PC-3 (cell line): ENCODE data around the gene RPL27. TPM values are rescaled to one million over a fixed set of nuclear protein-coding genes. Genes with fewer than 3 reads are reported as not detected.
"Not testable (repeated sequence)": the region's sequence is repeated elsewhere in the genome, so short reads cannot be mapped to it uniquely, and the experiment has no call there.

Experiments used
- ATAC-seq: fragments of 200-7000 bp; cut with Tn5 transposase; 2 replicates; pipeline ENCODE4 v1.9.1; 2020; ENCODE audit warnings: mild to moderate bottlenecking, moderate library complexity
- BruUV-seq: library from RNA; stranded (reverse); fragments of 400-500 nt; replicated peaks from 2 replicates; lab custom pipeline; 2021; lab: Mats Ljungman, UMichigan
- CTCF ChIA-PET: fragments of 300-600 bp; sonication (Branson Sonifier 250); formaldehyde crosslinking; loops from one replicate; lab custom pipeline; 2022; ENCODE audit warnings: antibody characterized with exemption; lab: Charles Lee
- POLR2A ChIA-PET: fragments of 300-600 bp; sonication (Branson Sonifier 250); formaldehyde crosslinking; loops from one replicate; lab custom pipeline; 2022; ENCODE audit warnings: antibody characterized with exemption; ENCODE audit not compliant: unreplicated experiment; lab: Charles Lee
- DNase-seq: peaks from one replicate; pipeline ENCODE4 v3.0.0-alpha.2; 2015
- H2AFZ ChIP-seq: fragments of 300-600 bp; sonication (generic); 2 replicates; pipeline ENCODE4 v1.6.0; 2016; ENCODE audit warnings: antibody characterized with exemption, low read length
- H3F3A ChIP-seq: fragments of 300-600 bp; sonication (generic); one replicate; pipeline ENCODE4 v1.6.0; 2017; ENCODE audit warnings: antibody characterized with exemption, low read length, control low read depth, mild to moderate bottlenecking; ENCODE audit not compliant: unreplicated experiment
- H3K27ac ChIP-seq: fragments of 300-600 bp; sonication (generic); 2 replicates; pipeline ENCODE4 v1.5.1; 2016; ENCODE audit warnings: mild to moderate bottlenecking, low read length
- H3K27me3 ChIP-seq: fragments of 300-600 bp; sonication (generic); 2 replicates; pipeline ENCODE4 v1.6.1; 2016; ENCODE audit warnings: low read length, mixed read lengths
- H3K36me3 ChIP-seq: fragments of 300-600 bp; sonication (generic); 2 replicates; pipeline ENCODE4 v1.6.1; 2016; ENCODE audit warnings: low read depth, mixed run types, low read length, mixed read lengths
- H3K4me1 ChIP-seq: fragments of 300-600 bp; sonication (generic); 2 replicates; pipeline ENCODE4 v1.5.1; 2016; ENCODE audit warnings: low read length; ENCODE audit not compliant: insufficient read depth
- H3K4me2 ChIP-seq: fragments of 300-600 bp; sonication (generic); 2 replicates; pipeline ENCODE4 v1.6.0; 2016; ENCODE audit warnings: low read length
- H3K4me3 ChIP-seq: fragments of 300-600 bp; sonication (generic); 2 replicates; pipeline ENCODE4 v1.5.1; 2016; ENCODE audit warnings: mild to moderate bottlenecking, low read length, mixed read lengths
- H3K79me2 ChIP-seq: fragments of 300-600 bp; sonication (generic); 2 replicates; pipeline ENCODE4 v1.6.1; 2017; ENCODE audit warnings: low read length, mixed read lengths
- H3K9ac ChIP-seq: fragments of 300-600 bp; sonication (generic); 2 replicates; pipeline ENCODE4 v1.6.0; 2016; ENCODE audit warnings: mild to moderate bottlenecking, low read length
- H3K9me2 ChIP-seq: fragments of 300-600 bp; sonication (generic); replicated peaks from 2 replicates; pipeline ENCODE4 v1.6.1; 2016; ENCODE audit warnings: mixed run types, low read length, mixed read lengths
- H3K9me3 ChIP-seq: fragments of 300-600 bp; sonication (generic); 2 replicates; pipeline ENCODE4 v1.6.1; 2016; ENCODE audit warnings: low read length, mixed read lengths
- H4K20me1 ChIP-seq: fragments of 300-600 bp; sonication (generic); 2 replicates; pipeline ENCODE4 v1.6.1; 2016; ENCODE audit warnings: low read length, mixed read lengths
- EZH2 ChIP-seq: fragments of 300-600 bp; sonication (generic); IDR thresholded peaks from one replicate; pipeline ENCODE4 v1.6.1; 2017; ENCODE audit warnings: antibody characterized with exemption, mild to moderate bottlenecking, low read length; ENCODE audit not compliant: unreplicated experiment
- EZH2phosphoT487 ChIP-seq: fragments of 300-600 bp; sonication (generic); IDR thresholded peaks from 2 replicates; pipeline ENCODE4 v1.6.1; 2018; ENCODE audit warnings: mild to moderate bottlenecking, antibody characterized with exemption, low read length, borderline replicate concordance
- intact Hi-C: fragments of 100-400 bp; cut with micrococcal nuclease; formaldehyde crosslinking; loops from 2 replicates; pipeline ENCODE4 v1.9.0; 2023
- total RNA-seq: library from RNA; depleted of rRNA; stranded (reverse); fragments of >200 nt; gene quantifications from 2 replicates; pipeline ENCODE4 v1.2.3, GENCODE V29; 2014
- TF ChIP-seq, protein P1 (sequence below): fragments of 300-600 bp; sonication (generic); conservative IDR thresholded peaks from 2 replicates; pipeline ENCODE4 v1.5.1; 2017; ENCODE audit warnings: antibody characterized with exemption, low read depth, mild to moderate bottlenecking, low read length

Gene RPL27
- total RNA-seq, 1 experiment from 2014 or later = 784 TPM

DNA sequence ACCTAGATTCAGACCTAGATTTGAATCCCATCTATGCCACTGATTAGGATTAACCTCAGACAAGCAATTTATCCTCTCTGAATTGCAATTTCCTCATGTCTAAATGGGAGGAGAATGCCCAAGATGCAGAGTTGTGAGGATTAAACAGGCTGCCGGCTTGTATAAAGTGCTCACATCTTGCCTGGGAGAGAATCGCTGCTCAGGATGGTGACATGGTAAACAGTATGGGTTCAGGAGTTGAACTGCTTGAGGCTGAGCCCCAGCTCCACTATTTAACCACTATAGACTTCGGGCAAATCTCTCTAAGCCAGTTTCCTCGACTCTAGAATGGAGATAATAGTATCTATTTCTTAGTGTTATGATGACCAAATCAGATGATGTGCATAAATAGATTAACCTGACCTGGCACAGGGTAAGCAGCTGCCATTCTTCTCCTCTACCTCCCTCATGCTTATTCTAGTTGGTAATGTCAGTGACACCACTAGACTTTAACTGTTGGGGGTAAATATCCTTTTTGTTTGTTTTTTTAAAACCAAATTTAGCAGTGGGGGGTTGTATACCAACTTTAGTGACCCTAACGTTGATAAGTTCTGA lies 732 bp upstream of the RPL27 start:
- intact Hi-C loops = loop anchor here (5.0 kb wide), 1 partner anchor 150 kb away; no protein-coding TSS in a partner anchor
- Histone ChIP-seq H3K36me3 (peaks cover 34% of the 10 kb centered on the region), H3F3A (no peaks in the 10 kb centered on the region), H3K9me3 (no peaks in the 10 kb centered on the region), H3K27ac (0 out of 2 replicates have a peak overlapping the region, but pooled peaks have one; percentile 3), H3K4me1 (peaks cover 36% of the 10 kb centered on the region), H3K9ac (0 out of 2 replicates have a peak overlapping the region, but pooled peaks have one; percentile 5), H3K4me3 (peak overlapping the region; percentile 59), H3K9me2 (no peaks in the 10 kb centered on the region), H2AFZ (no peak overlapping the region), H3K4me2 (peak overlapping the region; percentile 68), H3K27me3 (no peaks in the 10 kb centered on the region), H3K79me2 (peaks cover 27% of the 10 kb centered on the region), H4K20me1 (peaks cover 16% of the 10 kb centered on the region; the same call in 1 of the 2 replicates)
- peak; percentile 18 for ATAC-seq
- TF ChIP-seq, protein P1, sequence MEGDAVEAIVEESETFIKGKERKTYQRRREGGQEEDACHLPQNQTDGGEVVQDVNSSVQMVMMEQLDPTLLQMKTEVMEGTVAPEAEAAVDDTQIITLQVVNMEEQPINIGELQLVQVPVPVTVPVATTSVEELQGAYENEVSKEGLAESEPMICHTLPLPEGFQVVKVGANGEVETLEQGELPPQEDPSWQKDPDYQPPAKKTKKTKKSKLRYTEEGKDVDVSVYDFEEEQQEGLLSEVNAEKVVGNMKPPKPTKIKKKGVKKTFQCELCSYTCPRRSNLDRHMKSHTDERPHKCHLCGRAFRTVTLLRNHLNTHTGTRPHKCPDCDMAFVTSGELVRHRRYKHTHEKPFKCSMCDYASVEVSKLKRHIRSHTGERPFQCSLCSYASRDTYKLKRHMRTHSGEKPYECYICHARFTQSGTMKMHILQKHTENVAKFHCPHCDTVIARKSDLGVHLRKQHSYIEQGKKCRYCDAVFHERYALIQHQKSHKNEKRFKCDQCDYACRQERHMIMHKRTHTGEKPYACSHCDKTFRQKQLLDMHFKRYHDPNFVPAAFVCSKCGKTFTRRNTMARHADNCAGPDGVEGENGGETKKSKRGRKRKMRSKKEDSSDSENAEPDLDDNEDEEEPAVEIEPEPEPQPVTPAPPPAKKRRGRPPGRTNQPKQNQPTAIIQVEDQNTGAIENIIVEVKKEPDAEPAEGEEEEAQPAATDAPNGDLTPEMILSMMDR = no peak
- no peak for TF ChIP-seq EZH2phosphoT487
- no peak for TF ChIP-seq EZH2
- CTCF ChIA-PET = interaction anchor here (0.6 to 1.6 kb wide), 9 partner anchors 13 to 1192 kb away, joined by 3 to 22 read pairs (median 4); partner anchors contain the start of genes RUNDC1 and WNK4
- no TSS peak for BruUV-seq
- peak; percentile 9 for DNase-seq
- POLR2A ChIA-PET = interaction anchor here (0.6 to 1.2 kb wide), 7 partner anchors 11 to 1895 kb away, joined by 3 to 7 read pairs (median 4); no protein-coding TSS in a partner anchor

DNA sequence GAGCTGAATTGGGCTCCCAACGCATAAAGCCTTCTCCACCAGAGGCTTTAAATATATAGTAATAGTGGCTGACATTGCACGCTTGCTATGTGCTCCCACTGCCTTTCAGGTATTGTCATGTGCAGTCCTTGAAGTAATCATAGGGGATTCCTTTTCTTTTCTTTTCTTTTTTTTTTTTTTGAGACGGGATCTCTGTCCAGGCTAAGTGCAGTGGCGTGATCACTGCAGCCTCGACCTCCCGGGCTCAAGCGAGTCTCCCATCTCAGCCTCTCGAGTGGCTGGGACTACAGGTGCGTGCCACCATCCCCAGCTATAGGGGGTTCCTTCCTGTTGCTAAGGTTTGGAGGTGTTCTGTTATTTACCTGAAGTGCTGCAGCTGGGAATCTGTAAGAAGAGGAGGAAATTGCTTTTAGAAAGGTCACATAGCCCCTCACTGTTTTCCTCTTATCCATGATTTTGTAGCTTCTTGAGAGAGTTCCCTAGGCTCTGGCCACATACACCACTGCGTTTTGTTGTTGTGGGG lies 845 bp downstream of the RPL27 start:
- H3K9me3 ChIP-seq = no peaks in the 10 kb centered on the region
- H4K20me1 ChIP-seq = peaks cover 16% of the 10 kb centered on the region; the same call in 1 of the 2 replicates
- H3K9ac ChIP-seq = peak overlapping the region; percentile 99
- H3F3A ChIP-seq = no peaks in the 10 kb centered on the region
- intact Hi-C loops = loop anchor here (2.0 to 5.0 kb wide), 2 partner anchors 34 to 152 kb away; partner anchors contain the start of gene AARSD1
- H3K36me3 ChIP-seq = peaks cover 33% of the 10 kb centered on the region
- CTCF ChIA-PET = no interaction called here
- no peak for DNase-seq
- H3K79me2 ChIP-seq = peaks cover 27% of the 10 kb centered on the region
- H3K4me2 ChIP-seq = peak overlapping the region; percentile 99
- POLR2A ChIA-PET = no interaction called here
- no peak overlapping the region for H2AFZ ChIP-seq
- peaks cover 41% of the 10 kb centered on the region for H3K4me1 ChIP-seq
- ATAC-seq = no peak
- H3K27ac ChIP-seq = peak overlapping the region; percentile 79
- no peak for TF ChIP-seq EZH2
- no peak for TF ChIP-seq EZH2phosphoT487
- TF ChIP-seq, protein P1 = no peak
- BruUV-seq = no TSS peak
- H3K9me2 ChIP-seq = no peaks in the 10 kb centered on the region
- H3K4me3 ChIP-seq = peak overlapping the region; percentile 95
- no peaks in the 10 kb centered on the region for H3K27me3 ChIP-seq

DNA sequence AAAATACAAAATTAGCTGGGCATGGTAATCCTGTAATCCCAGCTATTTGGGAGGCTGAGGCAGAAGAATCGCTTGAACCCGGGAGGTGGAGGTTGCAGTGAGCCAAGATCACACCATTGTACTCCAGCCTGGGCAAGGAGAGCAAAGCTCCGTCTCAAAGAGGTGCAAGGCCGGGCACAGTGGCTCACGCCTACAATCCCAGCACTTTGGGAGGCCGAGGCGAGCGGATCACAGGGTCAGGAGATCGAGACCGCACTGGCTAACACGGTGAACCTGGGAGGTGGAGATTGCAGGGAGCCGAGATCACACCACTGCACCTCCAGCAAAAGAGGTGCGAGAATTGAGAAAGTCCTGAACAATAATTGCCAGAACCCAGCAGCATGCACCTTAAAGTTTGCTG lies 2.7 kb downstream of the RPL27 start:
- CTCF ChIA-PET, intact Hi-C loops, DNase-seq, BruUV-seq, H2AFZ ChIP-seq, H3K9ac ChIP-seq, H3K9me3 ChIP-seq, H3F3A ChIP-seq, H3K9me2 ChIP-seq, ATAC-seq, POLR2A ChIA-PET, H3K27me3 ChIP-seq, H3K27ac ChIP-seq, H3K4me3 ChIP-seq: not testable (repeated sequence)
- peaks cover 41% of the 10 kb centered on the region for H3K4me1 ChIP-seq
- peaks cover 27% of the 10 kb centered on the region for H3K79me2 ChIP-seq
- H3K4me2 ChIP-seq = peak overlapping the region; percentile 22; the same call in 1 of the 2 replicates
- H3K36me3 ChIP-seq = peaks cover 28% of the 10 kb centered on the region
- peaks cover 16% of the 10 kb centered on the region; the same call in 1 of the 2 replicates for H4K20me1 ChIP-seq
